NB4 (cell line): ENCODE results near the gene CYTH1.

ENCODE experiments used
- DNase-seq: peaks from one replicate; pipeline ENCODE4 v3.0.0; 2010; ENCODE audit warnings: low read depth
- H3K4me3 ChIP-seq: one replicate; pipeline ENCODE4 v1.5.1; 2011; ENCODE audit warnings: mild to moderate bottlenecking, low read depth, low read length, moderate library complexity
- CTCF ChIP-seq: IDR thresholded peaks from one replicate; pipeline ENCODE4 v1.5.1; 2012; ENCODE audit warnings: low read depth, low read length
- MAX ChIP-seq: IDR thresholded peaks from 2 replicates; pipeline ENCODE4 v1.6.1; 2011; ENCODE audit warnings: low read depth, low read length
- MYC ChIP-seq: IDR thresholded peaks from 2 replicates; pipeline ENCODE4 v1.6.1; 2011; ENCODE audit warnings: low read depth, low read length
- POLR2A ChIP-seq: IDR thresholded peaks from 2 replicates; pipeline ENCODE4 v1.6.1; 2011; ENCODE audit warnings: mild to moderate bottlenecking; ENCODE audit not compliant: insufficient read length; ENCODE audit errors: extremely low read depth

The CYTH1 gene

GRCh38 chr17:78707923-78708322 is 74.2 kb downstream of the CYTH1 start:
- TF ChIP-seq MAX (no peak), POLR2A (no peak), MYC (no peak)
- no peak for DNase-seq
- no peak overlapping the region for H3K4me3 ChIP-seq

- no peak overlapping the region for H3K4me3 ChIP-seq
- no peak for DNase-seq
- no peak for TF ChIP-seq MYC
- no peak for TF ChIP-seq POLR2A
- no peak for TF ChIP-seq CTCF
- TF ChIP-seq MAX: no peak
These were observed 75.1 kb downstream of the CYTH1 start for GRCh38 chr17:78707016-78707415.

GRCh38 chr17:78706271-78706915 is 75.7 kb downstream of the CYTH1 start:
- TF ChIP-seq POLR2A (no peak), CTCF (no peak), MYC (no peak), MAX (no peak)
- no peak overlapping the region for H3K4me3 ChIP-seq
- DNase-seq: no peak

- H3K4me3 ChIP-seq: no peak overlapping the region
- no peak for DNase-seq
- TF ChIP-seq MAX (no peak), POLR2A (no peak), CTCF (no peak), MYC (no peak)
These were observed 77.0 kb downstream of the CYTH1 start for GRCh38 chr17:78705071-78705470.

- DNase-seq: no peak
- TF ChIP-seq MYC: no peak
- TF ChIP-seq MAX: no peak
- TF ChIP-seq CTCF: no peak
- no peak for TF ChIP-seq POLR2A
- no peak overlapping the region for H3K4me3 ChIP-seq
These were observed 77.5 kb downstream of the CYTH1 start for GRCh38 chr17:78704594-78704993.

GRCh38 chr17:78697554-78698343 is 84.3 kb downstream of the CYTH1 start:
- no peak for TF ChIP-seq MYC
- TF ChIP-seq POLR2A: no peak
- TF ChIP-seq CTCF: no peak
- TF ChIP-seq MAX: no peak
- H3K4me3 ChIP-seq: no peak overlapping the region
- DNase-seq: peak; percentile 87
